ENCODE results near the gene NCKIPSD.

DNA sequence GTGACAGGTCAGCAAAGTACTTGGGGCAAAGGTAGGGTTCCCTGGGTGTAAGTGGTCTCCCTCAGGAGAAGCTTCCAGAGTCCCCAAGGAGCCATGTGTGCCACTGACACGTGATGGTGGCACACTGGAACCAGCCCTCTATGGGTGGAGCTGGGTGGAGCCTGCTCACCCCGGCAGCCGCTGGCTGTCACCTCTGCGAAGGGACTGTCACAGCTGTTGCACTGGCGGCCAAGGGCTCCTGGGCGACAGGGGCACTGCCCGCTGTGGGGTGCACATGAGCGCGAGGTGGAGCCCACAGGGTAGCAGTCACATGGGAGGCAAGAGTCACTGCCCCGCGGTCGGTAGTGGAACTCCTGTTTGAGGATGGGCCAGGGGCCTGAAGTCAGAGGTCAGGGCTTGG lies 35.0 kb downstream of the NCKIPSD start:
- no peak for TF ChIP-seq EZH2phosphoT487 (IDR thresholded peaks at IDR 0.05; ENCODE audit: low read length)
- TF ChIP-seq CTCF (IDR thresholded peaks at IDR 0.05; ENCODE audit: low read length) = no peak
- no peak for TF ChIP-seq EZH2 (optimal IDR thresholded peaks at IDR 0.05; ENCODE audit: low read depth, low read length)
